ES-I3 (cell line): Measurements from ENCODE around the gene NIBAN1.
"Not testable (repeated sequence)": the region's sequence is repeated elsewhere in the genome, so short reads cannot be mapped to it uniquely, and the experiment has no call there.

Source experiments
- H3K36me3 ChIP-seq: 2 replicates; pipeline ENCODE4 v1.6.1; 2013; ENCODE audit warnings: mild to moderate bottlenecking, low read length, control low read depth, moderate library complexity; ENCODE audit not compliant: insufficient read depth
- H3K4me1 ChIP-seq: 2 replicates; pipeline ENCODE4 v1.6.1; 2013; ENCODE audit warnings: mild to moderate bottlenecking, control low read depth, low read length; ENCODE audit not compliant: insufficient read depth
- H3K9ac ChIP-seq: 2 replicates; pipeline ENCODE4 v1.6.1; 2013; ENCODE audit warnings: low read depth, mild to moderate bottlenecking, low read length, moderate library complexity
- H3K9me3 ChIP-seq: 2 replicates; pipeline ENCODE4 v1.6.1; 2013; ENCODE audit warnings: mild to moderate bottlenecking, low read length, moderate library complexity; ENCODE audit not compliant: control insufficient read depth, insufficient read depth

NIBAN1 gene

DNA sequence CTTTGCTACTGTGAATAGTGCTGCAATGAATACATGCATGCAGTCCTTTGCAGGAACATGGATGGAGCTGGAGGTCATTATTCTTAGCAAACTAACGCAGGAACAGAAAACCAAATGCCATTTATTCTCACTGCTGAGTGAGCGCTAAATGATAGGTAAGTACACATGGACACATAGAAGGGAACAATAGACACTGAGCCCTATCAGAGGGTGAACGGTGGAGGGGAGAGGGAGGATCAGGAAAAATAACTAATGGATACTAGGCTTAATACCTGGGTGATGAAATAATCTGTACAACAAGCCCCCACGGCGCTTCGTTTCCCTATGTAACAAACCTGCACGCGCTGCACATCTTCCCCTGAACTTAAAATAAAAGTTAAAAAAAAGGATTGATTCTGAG, 8.9 kb downstream of the NIBAN1 start:
- Histone ChIP-seq H3K4me1 (no peaks in the 10 kb centered on the region; the same call in 1 of the 2 replicates), H3K9me3 (no peaks in the 10 kb centered on the region), H3K9ac (no peak overlapping the region), H3K36me3 (no peaks in the 10 kb centered on the region; the same call in 1 of the 2 replicates)

DNA sequence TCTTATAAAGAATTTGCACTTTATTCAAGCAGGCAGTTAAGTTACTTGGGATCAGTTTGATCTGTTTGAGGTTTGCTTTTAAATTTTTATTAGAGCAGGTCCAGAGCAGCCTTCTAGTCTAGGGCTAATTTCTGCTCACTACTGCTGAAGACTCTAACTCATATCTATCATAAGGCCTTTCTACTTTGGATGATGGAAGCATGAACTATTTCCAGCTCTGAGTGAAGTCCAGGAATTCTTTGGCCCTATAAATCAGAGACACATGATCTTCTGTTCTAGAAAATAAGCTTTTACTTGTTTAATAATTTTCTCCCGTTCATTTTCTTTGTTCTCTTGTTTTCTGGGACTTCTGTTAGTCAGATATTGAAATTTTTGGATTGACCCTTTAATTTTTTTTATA, 14.7 kb downstream of the NIBAN1 start:
- H3K36me3 ChIP-seq: no peaks in the 10 kb centered on the region; the same call in 1 of the 2 replicates
- no peak overlapping the region for H3K9ac ChIP-seq
- H3K9me3 ChIP-seq: no peaks in the 10 kb centered on the region
- no peaks in the 10 kb centered on the region for H3K4me1 ChIP-seq

DNA sequence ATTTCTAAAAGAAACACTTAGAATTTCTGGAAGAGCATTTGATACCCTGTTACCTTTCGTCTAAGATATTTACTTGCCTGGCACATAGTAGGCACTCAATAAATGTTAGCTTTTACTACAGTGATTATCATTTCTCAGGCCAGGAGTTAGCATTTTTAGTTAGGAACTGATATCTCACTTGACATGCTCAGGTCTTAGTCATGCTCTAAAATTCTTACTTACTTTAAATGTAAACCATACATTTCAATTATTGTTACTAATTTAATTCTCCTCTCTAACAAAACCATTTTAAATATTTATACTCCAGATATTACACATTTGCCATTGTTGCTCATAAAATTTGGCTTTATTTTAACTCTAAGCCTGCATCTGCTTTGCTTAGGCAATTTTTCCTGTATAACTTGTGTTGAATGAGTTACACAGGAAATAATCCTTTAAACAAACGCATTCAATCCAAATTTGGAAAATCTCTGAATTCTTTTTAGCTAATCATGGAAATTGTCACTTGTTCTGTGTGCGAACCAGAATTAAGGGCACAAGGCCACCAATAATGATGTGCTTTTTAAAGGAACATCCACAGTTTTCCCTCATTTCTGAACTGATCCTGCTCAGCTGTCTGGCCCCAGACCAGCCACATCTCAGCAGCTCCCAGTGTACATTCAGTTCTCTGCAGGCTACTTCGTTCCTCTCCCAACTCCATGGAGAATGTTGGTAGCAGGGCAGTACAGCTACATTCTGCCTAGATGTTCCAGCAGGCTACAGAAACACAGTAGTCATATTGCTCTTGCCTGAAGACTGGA, 15.6 kb downstream of the NIBAN1 start:
- Histone ChIP-seq H3K36me3 (no peaks in the 10 kb centered on the region; the same call in 1 of the 2 replicates), H3K4me1 (no peaks in the 10 kb centered on the region), H3K9me3 (no peaks in the 10 kb centered on the region), H3K9ac (no peak overlapping the region)

DNA sequence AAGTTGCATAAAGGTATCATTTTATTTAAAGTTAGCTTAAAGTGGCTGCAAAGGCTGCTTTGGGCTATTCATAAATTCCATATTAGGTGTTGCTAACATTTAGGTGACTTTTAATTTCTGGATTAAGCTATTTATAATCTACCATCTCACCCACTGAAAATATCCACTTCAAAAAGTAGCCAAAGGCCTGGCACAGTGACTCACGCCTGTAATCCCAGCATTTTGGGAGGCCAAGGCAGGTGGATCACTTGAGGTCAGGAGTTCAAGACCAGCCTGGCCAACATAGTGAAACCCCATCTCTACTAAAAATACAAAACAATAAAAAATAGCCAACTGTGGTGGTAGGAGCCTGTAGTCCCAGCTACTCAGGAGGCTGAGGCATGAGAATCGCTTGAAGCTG, 16.4 kb downstream of the NIBAN1 start:
- not testable (repeated sequence) for H3K9me3 ChIP-seq, H3K4me1 ChIP-seq, H3K9ac ChIP-seq, H3K36me3 ChIP-seq

DNA sequence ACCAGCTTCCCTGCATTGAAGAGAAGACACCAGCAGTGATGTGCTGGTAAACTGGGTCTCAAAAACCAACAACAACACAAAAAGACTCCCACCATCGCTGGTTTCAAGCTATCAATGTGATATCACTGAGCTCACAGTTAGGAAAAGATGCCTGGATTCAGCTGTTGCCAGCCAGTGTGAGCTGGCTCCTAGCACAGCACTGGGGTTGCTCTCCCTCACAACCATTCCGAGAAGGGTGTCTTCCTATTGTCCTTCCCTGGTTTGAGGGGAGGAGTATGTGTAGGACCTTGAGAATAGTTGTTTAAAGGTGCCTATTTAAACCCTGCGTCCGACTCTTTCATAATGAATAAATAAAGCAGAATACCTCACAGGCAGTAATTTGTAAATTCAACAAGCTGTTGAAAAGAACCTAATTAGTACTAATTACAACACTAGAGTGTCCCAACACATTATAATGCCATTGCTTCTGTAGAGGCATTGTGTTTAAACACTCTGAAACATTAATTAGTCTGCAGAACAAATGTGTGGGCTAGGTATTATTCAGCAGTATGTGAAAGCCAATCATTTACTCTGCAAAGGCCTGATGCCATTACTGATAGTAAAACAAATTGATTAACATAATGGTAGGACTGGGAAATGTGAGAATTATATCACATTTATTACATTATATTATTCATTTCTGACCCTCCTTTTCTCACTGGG, 17.2 kb downstream of the NIBAN1 start:
- no peaks in the 10 kb centered on the region for H3K9me3 ChIP-seq
- H3K9ac ChIP-seq: no peak overlapping the region
- H3K36me3 ChIP-seq: no peaks in the 10 kb centered on the region; the same call in 1 of the 2 replicates
- no peaks in the 10 kb centered on the region for H3K4me1 ChIP-seq

DNA sequence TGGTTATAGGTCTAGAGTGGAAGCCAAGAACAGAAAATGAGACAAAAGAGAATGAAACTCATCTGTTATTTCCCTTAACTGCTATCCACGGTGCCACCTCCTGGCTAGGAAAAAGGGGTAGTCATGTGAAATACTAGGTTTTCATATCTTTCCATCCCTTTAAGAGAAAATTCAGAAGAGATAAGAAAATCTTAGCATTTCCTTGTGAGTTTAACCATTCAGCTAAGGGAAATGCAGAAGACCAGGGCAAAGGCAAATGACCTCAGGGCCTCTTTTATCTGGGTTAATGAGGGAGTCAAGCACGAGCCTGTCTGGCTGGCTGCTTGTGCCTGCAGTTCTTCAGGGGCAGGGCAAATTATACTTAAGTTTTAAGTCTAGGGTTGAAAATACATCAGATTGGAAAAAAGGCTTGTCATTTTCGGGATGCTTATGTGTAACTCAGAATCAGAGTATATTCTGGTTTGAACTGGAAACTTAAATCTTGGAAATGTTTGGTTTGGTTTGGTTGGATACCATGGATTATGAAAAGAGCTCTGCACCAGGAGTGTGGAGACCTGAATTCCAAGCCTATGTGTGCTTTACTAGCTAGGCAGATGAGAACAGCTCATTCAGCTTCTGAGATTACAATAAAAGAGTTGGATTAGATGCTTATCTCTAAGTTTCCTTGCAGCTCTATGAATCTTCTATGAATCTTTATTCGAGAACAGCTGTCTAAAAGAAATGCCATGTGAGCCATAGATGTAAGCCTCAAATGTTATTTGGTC, 19.9 kb downstream of the NIBAN1 start:
- Histone ChIP-seq H3K36me3 (no peaks in the 10 kb centered on the region), H3K9me3 (no peaks in the 10 kb centered on the region), H3K9ac (no peak overlapping the region), H3K4me1 (no peaks in the 10 kb centered on the region)

DNA sequence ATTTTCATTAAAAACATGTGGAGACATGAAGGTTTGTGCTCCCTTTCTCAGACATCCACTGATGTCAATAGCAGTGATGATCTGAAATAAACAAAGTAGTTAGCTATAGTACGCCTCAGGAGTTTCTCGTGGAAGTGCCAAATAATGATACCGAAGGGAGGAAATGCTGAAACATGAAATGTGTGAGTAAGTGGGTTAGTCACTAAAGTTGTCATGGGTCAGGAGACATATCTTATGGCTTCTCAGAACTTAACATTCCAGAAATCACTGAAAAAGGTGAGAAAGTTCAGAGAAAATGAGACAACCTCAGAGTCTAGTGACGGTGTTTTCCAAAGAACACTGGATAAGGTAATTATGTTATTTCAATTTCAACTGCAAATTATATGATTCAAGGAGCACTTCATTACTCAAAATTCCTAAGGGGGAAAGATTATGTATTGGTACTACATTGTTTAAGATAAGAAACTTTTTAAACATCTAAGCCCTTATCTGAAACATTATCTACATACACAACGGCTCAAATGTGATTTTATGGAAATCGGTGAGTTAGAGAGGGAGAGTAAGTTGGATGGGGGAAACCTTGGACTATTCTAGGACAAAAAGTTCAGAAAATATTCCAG, 20.6 kb downstream of the NIBAN1 start:
- no peaks in the 10 kb centered on the region for H3K36me3 ChIP-seq
- H3K9ac ChIP-seq: no peak overlapping the region
- no peaks in the 10 kb centered on the region for H3K9me3 ChIP-seq
- no peaks in the 10 kb centered on the region for H3K4me1 ChIP-seq

DNA sequence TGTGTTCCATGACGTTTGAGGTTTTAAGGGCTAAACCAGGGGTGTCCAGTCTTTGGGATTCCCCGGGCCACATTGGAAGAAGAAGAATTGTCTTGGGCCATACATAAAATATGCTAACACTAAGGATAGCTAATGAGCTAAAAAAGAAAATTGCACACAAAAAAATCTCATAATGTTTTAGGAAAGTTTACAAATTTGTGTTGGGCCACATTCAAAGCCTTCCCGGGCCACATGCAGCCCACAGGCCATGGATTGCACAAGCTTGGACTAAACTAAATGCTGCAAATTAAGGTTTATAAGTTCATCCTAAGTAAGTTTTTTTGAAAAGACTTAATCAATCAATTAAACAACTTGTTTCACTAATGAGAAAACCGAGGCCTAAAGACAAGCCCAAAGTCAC, 21.9 kb downstream of the NIBAN1 start:
- Histone ChIP-seq H3K36me3 (no peaks in the 10 kb centered on the region), H3K4me1 (no peaks in the 10 kb centered on the region), H3K9ac (no peak overlapping the region)

DNA sequence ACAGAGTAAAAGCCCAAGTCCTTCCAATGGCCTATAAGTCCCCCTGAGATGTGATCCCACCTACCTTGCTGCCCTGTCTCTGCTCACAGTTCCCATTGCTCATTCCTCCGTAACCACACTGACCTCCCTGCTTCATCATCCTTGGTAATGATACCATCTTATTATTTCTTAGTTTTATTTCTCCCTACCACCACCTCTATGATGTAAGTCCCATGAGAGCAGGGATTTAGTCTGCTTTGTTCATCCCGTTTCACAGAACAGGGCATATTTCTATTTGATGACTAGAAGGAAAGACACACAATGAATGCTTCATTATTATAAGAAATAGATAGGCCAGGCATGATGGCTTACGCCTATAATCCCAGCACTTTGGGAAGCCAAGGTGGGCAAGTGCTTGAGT, 22.5 kb downstream of the NIBAN1 start:
- Histone ChIP-seq H3K36me3 (no peaks in the 10 kb centered on the region), H3K9ac (no peak overlapping the region), H3K4me1 (no peaks in the 10 kb centered on the region), H3K9me3 (no peaks in the 10 kb centered on the region)

More for the DNA sequence above, 21.9 kb downstream of the NIBAN1 start:
- H3K9me3 ChIP-seq: no peaks in the 10 kb centered on the region

DNA sequence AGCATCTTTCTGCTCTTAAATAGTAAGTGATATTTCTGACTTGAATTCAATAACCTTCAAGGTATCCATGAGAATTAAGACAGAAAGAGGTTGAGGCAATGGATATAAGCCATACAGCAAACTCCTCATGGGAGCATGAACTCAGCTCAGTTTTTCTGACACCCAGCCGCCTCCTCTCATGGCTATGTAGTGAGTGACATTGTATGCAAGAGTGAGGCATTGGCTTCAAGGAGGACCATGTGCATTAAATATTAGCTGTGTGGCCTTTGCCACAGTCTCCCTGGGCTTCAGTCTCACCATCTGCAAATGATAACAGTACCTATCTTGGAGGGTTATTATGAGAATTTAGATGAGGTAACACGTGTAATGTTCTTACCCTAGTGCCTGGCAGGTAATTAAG, 23.4 kb downstream of the NIBAN1 start:
- no peaks in the 10 kb centered on the region for H3K9me3 ChIP-seq
- H3K9ac ChIP-seq: no peak overlapping the region
- no peaks in the 10 kb centered on the region for H3K4me1 ChIP-seq
- H3K36me3 ChIP-seq: no peaks in the 10 kb centered on the region

DNA sequence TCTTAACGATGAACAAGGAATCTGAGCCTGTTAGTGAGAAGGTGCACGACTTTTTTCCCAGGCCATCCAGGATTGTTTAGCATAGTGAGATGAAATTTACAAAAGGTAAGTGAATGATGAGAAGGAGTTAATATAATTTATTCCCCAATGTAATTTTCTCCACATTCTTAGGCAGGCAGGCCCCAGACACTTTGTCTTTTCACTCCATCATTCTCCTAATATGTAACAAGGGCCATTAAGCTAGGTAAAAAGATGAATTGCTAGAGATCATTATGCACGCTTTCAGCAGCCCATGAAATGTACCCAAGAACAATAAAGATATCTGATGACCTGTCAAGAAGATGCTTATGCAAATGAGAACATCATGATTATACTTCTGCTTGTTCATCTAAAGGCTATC, 24.1 kb downstream of the NIBAN1 start:
- Histone ChIP-seq H3K9me3 (no peaks in the 10 kb centered on the region), H3K36me3 (no peaks in the 10 kb centered on the region), H3K9ac (no peak overlapping the region), H3K4me1 (no peaks in the 10 kb centered on the region; the same call in 1 of the 2 replicates)

DNA sequence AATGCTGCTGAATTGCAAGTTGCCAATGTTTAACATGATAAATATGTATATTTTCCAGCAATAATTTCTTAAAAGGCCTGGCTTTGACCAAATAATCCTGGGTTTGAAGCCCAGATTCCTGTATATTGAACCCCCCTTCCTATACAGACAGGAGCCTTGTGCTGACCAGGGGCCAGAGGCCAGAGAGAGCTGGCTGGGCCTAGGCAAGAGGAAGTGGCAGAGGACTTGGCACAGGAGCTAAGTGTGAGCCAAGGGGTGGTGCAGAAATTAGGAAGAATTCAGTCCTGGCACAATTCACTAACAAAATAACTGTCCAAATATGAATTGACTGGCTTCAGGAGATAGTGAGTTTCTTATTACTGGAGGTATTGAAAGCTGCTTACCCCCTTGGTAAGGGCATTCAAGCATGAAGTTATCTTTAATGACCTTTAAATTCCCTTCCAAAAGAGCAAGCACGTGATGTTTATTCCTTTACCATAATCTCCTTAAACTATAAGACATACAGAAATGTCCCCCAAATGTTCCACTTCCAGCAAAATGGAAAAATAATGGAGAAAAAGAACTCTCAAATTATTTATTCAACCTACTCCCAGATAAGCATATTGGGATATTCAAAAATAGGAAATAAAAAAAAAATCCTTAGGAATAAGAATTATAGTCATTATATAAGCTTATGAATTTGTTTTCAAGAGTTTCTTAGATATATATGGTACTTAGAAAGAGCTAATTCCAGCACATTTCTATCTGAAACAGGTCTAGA, 26.6 kb downstream of the NIBAN1 start:
- Histone ChIP-seq H3K9ac (no peak overlapping the region), H3K9me3 (no peaks in the 10 kb centered on the region), H3K36me3 (no peaks in the 10 kb centered on the region), H3K4me1 (no peaks in the 10 kb centered on the region; the same call in 1 of the 2 replicates)

DNA sequence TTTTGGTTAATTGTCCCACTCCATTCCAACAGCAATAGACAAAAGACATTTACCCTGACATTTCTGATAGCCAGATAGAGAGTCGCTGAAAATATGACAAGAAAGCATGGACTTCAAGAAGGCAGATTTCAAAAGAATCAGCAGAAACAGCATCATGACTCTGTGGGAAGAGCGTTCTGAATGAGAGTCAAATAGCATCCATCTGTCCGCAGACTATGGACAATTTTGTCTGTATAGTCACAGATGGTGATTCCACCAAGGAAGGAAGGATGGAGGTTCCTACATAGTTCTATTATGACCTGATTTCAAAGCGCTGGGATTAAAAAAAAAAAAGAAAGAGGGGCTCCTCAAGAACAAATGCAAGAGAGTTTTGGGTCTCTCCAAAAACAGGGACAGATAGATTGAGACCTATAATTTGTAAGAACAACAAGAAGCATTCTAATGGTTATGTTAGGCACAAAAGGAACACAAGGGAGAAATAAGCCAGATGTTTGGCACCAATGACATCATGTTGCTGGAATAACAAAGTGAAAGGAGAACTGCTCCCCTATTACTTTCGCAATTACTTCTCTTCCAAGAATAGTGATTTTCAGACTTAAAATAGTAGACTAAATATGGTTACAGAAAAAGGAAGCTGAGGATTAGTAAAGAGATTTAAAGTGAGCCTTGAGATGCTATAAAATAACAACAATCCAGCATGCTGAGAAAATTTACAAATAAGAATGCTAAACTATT, 28.5 kb downstream of the NIBAN1 start:
- no peaks in the 10 kb centered on the region for H3K36me3 ChIP-seq
- no peaks in the 10 kb centered on the region; the same call in 1 of the 2 replicates for H3K4me1 ChIP-seq
- no peak overlapping the region for H3K9ac ChIP-seq
- H3K9me3 ChIP-seq: no peaks in the 10 kb centered on the region
